Esophagus muscularis mucosa (tissue), 4 donors: Measurements from ENCODE around the gene DSCAML1. TPM values are rescaled to one million over a fixed set of nuclear protein-coding genes. Genes with fewer than 3 reads are reported as not detected.

Experiments used
- DNase-seq: peaks from one replicate; pipeline ENCODE4 v3.0.0-alpha.2; 2017; ENCODE audit errors: extremely low spot score
- H3K27ac ChIP-seq, 4 donors: fragments of 200-600 bp; sonication (generic); replicated peaks in 1 of 4; 1 replicate in 3 of 4; 2 replicates in 1 of 4; pipeline ENCODE4 v1.5.1; 2016 to 2019; ENCODE audit warnings: mild to moderate bottlenecking in 1 of 4
- H3K27me3 ChIP-seq, 4 donors: fragments of 200-600 bp; sonication (generic); one replicate each; pipeline versions ENCODE4 v1.5.1 to v1.6.0; 2016 to 2019
- H3K36me3 ChIP-seq, 4 donors: fragments of 200-600 bp; sonication (generic); one replicate each; pipeline ENCODE4 v1.5.1; 2016 to 2019
- H3K4me1 ChIP-seq, 4 donors: fragments of 200-600 bp; sonication (generic); one replicate each; pipeline ENCODE4 v1.5.1; 2016 to 2019
- H3K4me3 ChIP-seq, 4 donors: fragments of 200-600 bp; sonication (generic); 1 replicate in 2 of 4; 2 replicates in 2 of 4; pipeline ENCODE4 v1.5.1; 2016 to 2019; ENCODE audit warnings: mild to moderate bottlenecking in 4 of 4, moderate library complexity in 1 of 4
- H3K9me3 ChIP-seq, 4 donors: fragments of 200-600 bp; sonication (generic); 1 replicate in 3 of 4; 2 replicates in 1 of 4; pipeline ENCODE4 v1.5.1; 2016 to 2019
- EP300 ChIP-seq: sonication (generic); formaldehyde crosslinking; IDR thresholded peaks from one replicate; pipeline ENCODE4 v1.6.1; 2017; ENCODE audit warnings: antibody characterized with exemption
- POLR2A ChIP-seq: fragments of 450-650 bp; IDR thresholded peaks from one replicate; pipeline ENCODE4 v1.6.1; 2017; ENCODE audit warnings: antibody characterized with exemption, moderate library complexity, mild to moderate bottlenecking, low read depth
- POLR2AphosphoS5 ChIP-seq, 2 donors: sonication (generic); formaldehyde crosslinking; IDR thresholded peaks; one replicate each; pipeline ENCODE4 v1.6.1; 2017; ENCODE audit warnings: antibody characterized with exemption in 2 of 2
- WGBS: methylation state at CpG from one replicate; pipeline ENCODE4 v1.1.5; 2018; 5-methylcytosine and 5-hydroxymethylcytosine counted together
- intact Hi-C: fragments of 100-400 bp; cut with DNase I; formaldehyde crosslinking; loops from one replicate; pipeline ENCODE4 v1.15.1; 2023
- total RNA-seq, 4 donors: library from RNA; depleted of rRNA; stranded (reverse); fragments of >200 nt; gene quantifications; one replicate each; pipeline versions ENCODE4 v1.1.0 to v1.2.1, GENCODE V29; 2016
- TF ChIP-seq, protein P1 (sequence below), 3 experiments: fragments of 200-600 bp in 2 of 3; fragments of 450-650 bp in 1 of 3; sonication (generic) in 2 of 3; IDR thresholded peaks; one replicate each; pipeline ENCODE4 v1.5.1; 2017 to 2019; ENCODE audit warnings: antibody characterized with exemption in 3 of 3, mild to moderate bottlenecking in 2 of 3, moderate library complexity in 1 of 3

Gene DSCAML1
- total RNA-seq, 4 donors from 2014 or later, result 0.50 to 5.8 (median 1.2) TPM

- H3K4me1 ChIP-seq, result peaks cover 0 to 10% (median 0%) of the 10 kb centered on the region in 4 donors
- H3K27me3 ChIP-seq, result no peaks in the 10 kb centered on the region
- intact Hi-C loops, result no loop called here
- DNase-seq, result no peak
- H3K4me3 ChIP-seq, result no peak overlapping the region
- peaks cover 44 to 88% (median 65%) of the 10 kb centered on the region in 4 donors for H3K36me3 ChIP-seq
- H3K9me3 ChIP-seq, result no peaks in the 10 kb centered on the region
- 70% methylated on average over 10 of the region's 12 CpGs for WGBS
- H3K27ac ChIP-seq, result no peak overlapping the region
- TF ChIP-seq POLR2A (no peak), POLR2AphosphoS5 (IDR thresholded peaks at IDR 0.05) (no peak), EP300 (no peak)
- TF ChIP-seq, protein P1, sequence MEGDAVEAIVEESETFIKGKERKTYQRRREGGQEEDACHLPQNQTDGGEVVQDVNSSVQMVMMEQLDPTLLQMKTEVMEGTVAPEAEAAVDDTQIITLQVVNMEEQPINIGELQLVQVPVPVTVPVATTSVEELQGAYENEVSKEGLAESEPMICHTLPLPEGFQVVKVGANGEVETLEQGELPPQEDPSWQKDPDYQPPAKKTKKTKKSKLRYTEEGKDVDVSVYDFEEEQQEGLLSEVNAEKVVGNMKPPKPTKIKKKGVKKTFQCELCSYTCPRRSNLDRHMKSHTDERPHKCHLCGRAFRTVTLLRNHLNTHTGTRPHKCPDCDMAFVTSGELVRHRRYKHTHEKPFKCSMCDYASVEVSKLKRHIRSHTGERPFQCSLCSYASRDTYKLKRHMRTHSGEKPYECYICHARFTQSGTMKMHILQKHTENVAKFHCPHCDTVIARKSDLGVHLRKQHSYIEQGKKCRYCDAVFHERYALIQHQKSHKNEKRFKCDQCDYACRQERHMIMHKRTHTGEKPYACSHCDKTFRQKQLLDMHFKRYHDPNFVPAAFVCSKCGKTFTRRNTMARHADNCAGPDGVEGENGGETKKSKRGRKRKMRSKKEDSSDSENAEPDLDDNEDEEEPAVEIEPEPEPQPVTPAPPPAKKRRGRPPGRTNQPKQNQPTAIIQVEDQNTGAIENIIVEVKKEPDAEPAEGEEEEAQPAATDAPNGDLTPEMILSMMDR (IDR thresholded peaks at IDR 0.05), result no peak
Measured at GRCh38 chr11:117378976-117379865, 417.8 kb downstream of the DSCAML1 start.

Other genes starting within 250 kb of the DSCAML1 start
- 1 to 10 TPM in 3 of 4 donors, under 1 TPM in 1; 0.52 to 5.8 (median 3.7) TPM for gene FXYD2, start 27.5 kb upstream of the DSCAML1 start, total RNA-seq
- gene FXYD6, start 79.4 kb upstream of the DSCAML1 start, total RNA-seq, result 100 to 1,000 TPM in 2 of 4 donors, 10 to 100 TPM in 2; 78.9 to 105 (median 91.5) TPM
- gene TMPRSS13, start 132.2 kb upstream of the DSCAML1 start, total RNA-seq, result not detected
- gene IL10RA, start 189.2 kb upstream of the DSCAML1 start, total RNA-seq, result 10 to 100 TPM; 14.3 to 34.9 (median 20.9) TPM